ENCODE measurements around the gene CLCN1.

DNA sequence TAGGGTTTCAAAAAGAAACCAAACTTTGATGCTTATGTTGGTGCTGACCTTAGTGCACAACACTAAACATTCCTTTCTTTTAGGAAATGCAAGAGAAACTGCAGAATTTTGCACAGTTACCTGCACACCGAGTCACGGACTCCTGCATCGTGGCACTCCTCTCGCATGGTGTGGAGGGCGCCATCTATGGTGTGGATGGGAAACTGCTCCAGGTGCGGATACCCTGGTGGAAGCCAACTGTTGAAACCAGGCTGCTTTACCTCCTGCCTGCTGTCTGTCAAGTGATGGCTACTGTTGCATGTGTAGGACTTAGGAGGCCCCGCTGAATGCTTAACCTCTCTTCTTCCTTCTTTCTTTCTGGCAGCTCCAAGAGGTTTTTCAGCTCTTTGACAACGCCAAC, 16.1 kb upstream of the CLCN1 start:
- TF ChIP-seq, protein P1, sequence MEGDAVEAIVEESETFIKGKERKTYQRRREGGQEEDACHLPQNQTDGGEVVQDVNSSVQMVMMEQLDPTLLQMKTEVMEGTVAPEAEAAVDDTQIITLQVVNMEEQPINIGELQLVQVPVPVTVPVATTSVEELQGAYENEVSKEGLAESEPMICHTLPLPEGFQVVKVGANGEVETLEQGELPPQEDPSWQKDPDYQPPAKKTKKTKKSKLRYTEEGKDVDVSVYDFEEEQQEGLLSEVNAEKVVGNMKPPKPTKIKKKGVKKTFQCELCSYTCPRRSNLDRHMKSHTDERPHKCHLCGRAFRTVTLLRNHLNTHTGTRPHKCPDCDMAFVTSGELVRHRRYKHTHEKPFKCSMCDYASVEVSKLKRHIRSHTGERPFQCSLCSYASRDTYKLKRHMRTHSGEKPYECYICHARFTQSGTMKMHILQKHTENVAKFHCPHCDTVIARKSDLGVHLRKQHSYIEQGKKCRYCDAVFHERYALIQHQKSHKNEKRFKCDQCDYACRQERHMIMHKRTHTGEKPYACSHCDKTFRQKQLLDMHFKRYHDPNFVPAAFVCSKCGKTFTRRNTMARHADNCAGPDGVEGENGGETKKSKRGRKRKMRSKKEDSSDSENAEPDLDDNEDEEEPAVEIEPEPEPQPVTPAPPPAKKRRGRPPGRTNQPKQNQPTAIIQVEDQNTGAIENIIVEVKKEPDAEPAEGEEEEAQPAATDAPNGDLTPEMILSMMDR (conservative IDR thresholded peaks at IDR 0.05 in 1 of 2, IDR thresholded peaks at IDR 0.05 in 1 of 2; ENCODE audit: extremely low read depth in 1 of 2, insufficient read depth in 1 of 2, low read depth in 1 of 2, low read length in 2 of 2): peak; percentile 70
- no peak for TF ChIP-seq EZH2 (IDR thresholded peaks at IDR 0.05; ENCODE audit: borderline replicate concordance, low read length)

All from mammary epithelial cell (primary cell).